Measurements from ENCODE around the gene KCNT2.

Gene KCNT2

GRCh38 chr1:196418772-196419171 lies 189.5 kb downstream of the KCNT2 start:
- DNase-seq (ENCODE audit: low read depth, low spot score): no peak
- H3K4me3 ChIP-seq (ENCODE audit: low read length): no peak overlapping the region

- DNase-seq (ENCODE audit: low read depth, low spot score): no peak
These were observed 192.3 kb downstream of the KCNT2 start for GRCh38 chr1:196415978-196416377.

GRCh38 chr1:196412326-196412725 lies 195.9 kb downstream of the KCNT2 start:
- no peak overlapping the region for H3K4me3 ChIP-seq (ENCODE audit: low read length)
- no peak for DNase-seq (ENCODE audit: low read depth, low spot score)

More at GRCh38 chr1:196415978-196416377, 192.3 kb downstream of the KCNT2 start:
- H3K4me3 ChIP-seq (ENCODE audit: low read length): no peak overlapping the region

GRCh38 chr1:196410768-196411167 lies 197.5 kb downstream of the KCNT2 start:
- DNase-seq (ENCODE audit: low read depth, low spot score): no peak
- H3K4me3 ChIP-seq (ENCODE audit: low read length): no peak overlapping the region

GRCh38 chr1:196409586-196409985 lies 198.7 kb downstream of the KCNT2 start:
- DNase-seq (ENCODE audit: low read depth, low spot score): no peak
- no peak overlapping the region for H3K4me3 ChIP-seq (ENCODE audit: low read length)

- no peak for DNase-seq (ENCODE audit: low read depth, low spot score)
These were observed 200.7 kb downstream of the KCNT2 start for GRCh38 chr1:196407358-196408051.

GRCh38 chr1:196405839-196406238 lies 202.4 kb downstream of the KCNT2 start:
- no peak for DNase-seq (ENCODE audit: low read depth, low spot score)
- no peak overlapping the region for H3K4me3 ChIP-seq (ENCODE audit: low read length)

More at GRCh38 chr1:196407358-196408051, 200.7 kb downstream of the KCNT2 start:
- H3K4me3 ChIP-seq (ENCODE audit: low read length): no peak overlapping the region

GRCh38 chr1:196403803-196404690 lies 204.2 kb downstream of the KCNT2 start:
- H3K4me3 ChIP-seq (ENCODE audit: low read length): no peak overlapping the region
- no peak for DNase-seq (ENCODE audit: low read depth, low spot score)

- H3K4me3 ChIP-seq (ENCODE audit: low read length): no peak overlapping the region
- DNase-seq (ENCODE audit: low read depth, low spot score): no peak
These were observed 206.3 kb downstream of the KCNT2 start for GRCh38 chr1:196401891-196402290.

GRCh38 chr1:196401452-196401833 lies 206.8 kb downstream of the KCNT2 start:
- DNase-seq (ENCODE audit: low read depth, low spot score): no peak
- no peak overlapping the region for H3K4me3 ChIP-seq (ENCODE audit: low read length)

GRCh38 chr1:196400478-196401451 lies 207.5 kb downstream of the KCNT2 start:
- DNase-seq (ENCODE audit: low read depth, low spot score): no peak
- H3K4me3 ChIP-seq (ENCODE audit: low read length): no peak overlapping the region

GRCh38 chr1:196399713-196400112 lies 208.5 kb downstream of the KCNT2 start:
- DNase-seq (ENCODE audit: low read depth, low spot score): no peak
- H3K4me3 ChIP-seq (ENCODE audit: low read length): no peak overlapping the region

GRCh38 chr1:196393742-196394141 lies 214.5 kb downstream of the KCNT2 start:
- H3K4me3 ChIP-seq (ENCODE audit: low read length): no peak overlapping the region
- no peak for DNase-seq (ENCODE audit: low read depth, low spot score)

- no peak overlapping the region for H3K4me3 ChIP-seq (ENCODE audit: low read length)
These were observed 215.0 kb downstream of the KCNT2 start for GRCh38 chr1:196393282-196393681.

GRCh38 chr1:196387766-196388165 lies 220.5 kb downstream of the KCNT2 start:
- no peak for DNase-seq (ENCODE audit: low read depth, low spot score)

More at GRCh38 chr1:196393282-196393681, 215.0 kb downstream of the KCNT2 start:
- DNase-seq (ENCODE audit: low read depth, low spot score): no peak

GRCh38 chr1:196385109-196385508 lies 223.1 kb downstream of the KCNT2 start:
- DNase-seq (ENCODE audit: low read depth, low spot score): no peak
- no peak overlapping the region for H3K4me3 ChIP-seq (ENCODE audit: low read length)

More at GRCh38 chr1:196387766-196388165, 220.5 kb downstream of the KCNT2 start:
- no peak overlapping the region for H3K4me3 ChIP-seq (ENCODE audit: low read length)

- no peak overlapping the region for H3K4me3 ChIP-seq (ENCODE audit: low read length)
- no peak for DNase-seq (ENCODE audit: low read depth, low spot score)
These were observed 225.9 kb downstream of the KCNT2 start for GRCh38 chr1:196382383-196382782.

- H3K4me3 ChIP-seq (ENCODE audit: low read length): no peak overlapping the region
- no peak for DNase-seq (ENCODE audit: low read depth, low spot score)
These were observed 226.7 kb downstream of the KCNT2 start for GRCh38 chr1:196381544-196381943.

GRCh38 chr1:196380316-196380715 lies 227.9 kb downstream of the KCNT2 start:
- H3K4me3 ChIP-seq (ENCODE audit: low read length): no peak overlapping the region
- no peak for DNase-seq (ENCODE audit: low read depth, low spot score)
